ENCODE data around the gene PTGES2.
A peak's percentile ranks its signal among the peaks of the same experiment; 100 is the strongest.

PTGES2 gene

DNA sequence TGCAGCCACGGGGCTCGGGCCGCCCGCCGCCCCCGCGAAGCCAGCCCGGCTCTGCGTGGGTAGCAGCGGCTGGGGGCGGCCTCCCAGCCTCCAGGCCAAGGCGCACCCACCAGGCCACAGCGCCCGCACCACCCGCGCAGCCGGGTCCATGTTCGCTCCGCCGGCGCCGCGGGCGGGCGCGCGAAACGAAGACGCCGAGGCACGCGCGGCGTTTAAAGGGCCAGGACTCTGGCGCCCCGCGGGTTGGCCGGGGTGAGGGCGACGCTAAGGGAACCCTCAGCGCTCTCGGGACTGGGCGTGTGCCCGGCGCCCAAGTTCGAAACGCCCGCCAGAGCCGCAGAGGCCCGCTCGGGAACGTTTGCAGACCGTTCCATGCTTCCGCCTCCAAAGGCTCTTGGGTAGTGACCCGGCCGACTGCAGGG is at the start of gene PTGES2:
Gene PTGES2 (minus strand): TSS at position 162 of the 422 bp plus-strand sequence. CDS start 12 bp downstream, at position 150.
- peak; percentile 84 for DNase-seq

DNA sequence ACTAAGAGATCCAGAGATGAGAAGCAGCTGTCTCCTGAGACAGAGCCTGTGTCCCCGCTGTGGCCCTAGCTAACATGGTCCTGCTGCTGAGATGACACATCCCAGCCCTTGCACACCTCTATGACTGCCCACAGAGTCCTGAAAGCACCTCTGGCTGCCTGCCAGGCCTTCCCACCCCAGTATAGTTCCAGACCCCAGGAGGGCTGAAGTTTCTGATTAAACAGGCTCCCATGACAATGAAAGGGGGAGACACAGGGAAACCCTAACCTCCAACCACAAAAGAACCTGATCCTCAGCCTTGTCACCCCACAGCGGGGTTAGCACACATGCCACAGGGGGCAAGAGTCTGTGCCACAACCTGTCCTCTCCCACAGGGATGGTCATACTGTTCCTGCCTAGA is 48.2 kb upstream of the PTGES2 start:
- no peak for DNase-seq

DNA sequence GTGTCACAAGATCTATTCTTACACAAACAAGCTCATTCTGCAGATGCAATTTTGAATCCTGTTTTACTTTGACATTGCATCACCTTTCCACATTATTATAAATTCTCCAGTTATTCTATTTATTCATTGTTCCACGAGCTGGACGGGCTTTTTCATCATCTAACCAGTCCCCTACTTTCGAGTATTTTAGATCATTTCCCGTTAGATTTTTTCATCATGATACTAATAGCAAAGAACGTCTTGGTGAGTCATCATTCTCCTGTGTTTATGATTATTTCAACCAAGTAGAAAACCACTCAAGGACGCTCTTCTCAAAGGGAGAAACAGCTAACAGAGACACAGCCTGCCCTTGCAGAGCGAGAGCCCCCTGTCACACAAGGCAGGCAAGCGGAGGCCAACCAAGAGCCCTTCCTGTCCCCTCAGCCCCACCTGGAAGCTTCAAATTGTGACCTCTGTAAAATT is 47.6 kb upstream of the PTGES2 start:
- DNase-seq = no peak

DNA sequence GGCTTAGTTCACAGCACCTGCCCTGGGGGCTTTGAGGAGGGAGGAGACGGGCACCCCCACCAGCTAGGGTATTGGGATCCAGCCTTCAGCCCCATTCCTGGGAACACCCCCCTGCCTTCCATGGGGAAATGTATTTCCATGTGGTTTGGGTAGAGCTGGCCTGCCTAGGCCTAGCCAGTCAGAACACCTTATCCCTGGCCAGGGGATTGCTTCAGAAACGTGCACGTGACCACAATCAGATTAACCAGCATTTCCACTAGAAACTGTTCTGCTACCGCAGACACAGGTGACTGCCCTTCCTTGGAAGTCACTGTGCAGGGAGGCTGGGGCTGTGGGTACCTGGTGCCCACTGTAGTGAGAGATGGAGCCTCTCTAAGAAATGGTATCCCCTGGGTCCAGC is 46.5 kb upstream of the PTGES2 start:
- DNase-seq = no peak

DNA sequence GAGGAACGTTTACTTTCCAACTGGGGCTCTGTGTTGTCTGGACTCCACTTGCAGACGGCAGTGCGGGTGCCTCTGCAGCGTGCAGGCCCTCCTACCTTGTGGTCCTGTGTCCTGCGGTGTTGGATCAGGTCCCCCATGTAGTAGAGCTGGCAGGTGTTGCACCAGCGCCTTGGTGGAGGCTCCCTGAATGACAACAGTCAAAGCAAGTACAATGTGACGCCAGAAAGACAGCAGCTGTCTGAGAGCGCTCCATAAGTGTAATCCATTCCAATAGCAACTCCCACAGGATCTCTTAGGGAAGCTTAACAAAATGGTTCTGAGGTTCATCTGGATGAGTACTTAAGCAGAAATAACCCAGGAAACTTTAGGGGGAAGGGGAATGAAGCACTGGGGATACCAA is 42.4 kb upstream of the PTGES2 start:
- DNase-seq = no peak

DNA sequence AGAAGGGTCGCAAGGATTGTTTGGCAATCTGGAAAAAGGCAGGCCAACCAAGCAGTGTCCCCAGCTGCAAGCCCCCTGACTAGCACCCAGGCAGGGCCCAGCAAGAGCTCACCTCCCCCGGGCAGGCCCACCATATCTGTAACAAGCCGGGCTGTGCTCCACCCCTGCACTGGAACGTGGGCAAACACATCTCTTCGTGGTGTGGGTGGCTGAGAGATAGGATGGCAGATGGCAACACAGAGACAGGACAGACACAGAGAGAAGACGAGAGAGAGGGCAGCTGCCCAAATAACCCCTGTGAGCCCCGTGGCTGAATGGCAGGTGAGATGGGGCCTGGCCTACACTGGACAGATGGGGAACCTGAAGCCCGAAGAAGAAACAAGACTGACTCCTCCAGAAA is 42.0 kb upstream of the PTGES2 start:
- DNase-seq = no peak

DNA sequence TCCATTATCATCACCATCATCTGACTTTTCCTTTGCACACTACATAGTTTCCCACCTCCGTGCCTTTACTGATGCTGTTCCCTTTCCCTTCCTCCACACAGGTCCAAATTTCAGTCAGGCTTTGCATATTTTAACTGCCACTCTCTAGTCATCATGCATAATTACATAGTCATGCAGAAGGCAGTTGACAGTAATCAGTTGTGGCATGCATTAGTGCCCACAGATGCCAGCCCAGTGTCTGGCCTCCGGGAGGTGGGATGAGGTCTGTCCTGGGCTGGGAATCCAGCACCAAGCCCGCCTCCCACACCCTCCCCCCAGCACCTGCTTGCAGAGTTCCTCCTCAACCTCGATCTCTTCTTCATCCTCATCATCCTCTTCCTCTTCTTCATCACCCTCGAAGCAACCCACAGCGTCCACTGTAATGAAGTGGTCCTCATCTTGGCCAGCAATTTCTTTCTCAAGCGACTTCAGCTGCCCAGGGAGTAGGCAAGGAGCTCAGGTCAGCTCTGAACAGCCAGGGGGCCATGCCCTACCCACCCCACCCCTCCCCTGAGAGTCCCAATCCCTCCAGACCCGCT is 41.3 kb upstream of the PTGES2 start:
- no peak for DNase-seq

DNA sequence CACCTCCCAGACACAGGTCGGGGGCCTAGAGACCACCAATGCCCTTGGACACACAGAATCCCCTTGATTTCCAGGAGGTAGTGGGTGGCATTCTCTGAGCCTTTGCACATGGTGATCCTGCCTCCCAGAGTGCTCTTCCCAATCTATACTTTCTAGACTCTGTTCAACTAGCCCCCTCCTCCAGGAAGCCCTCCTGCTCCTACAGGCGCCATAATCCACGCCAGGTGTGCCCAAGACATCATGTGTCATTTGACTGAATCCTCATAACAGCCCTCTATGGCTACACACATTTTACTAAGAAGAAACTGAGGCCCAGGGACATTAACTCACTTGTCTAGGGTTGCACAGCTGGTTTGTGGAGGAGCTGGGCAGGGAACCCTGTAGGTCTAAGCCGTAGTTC is 39.7 kb upstream of the PTGES2 start:
- DNase-seq = no peak

DNA sequence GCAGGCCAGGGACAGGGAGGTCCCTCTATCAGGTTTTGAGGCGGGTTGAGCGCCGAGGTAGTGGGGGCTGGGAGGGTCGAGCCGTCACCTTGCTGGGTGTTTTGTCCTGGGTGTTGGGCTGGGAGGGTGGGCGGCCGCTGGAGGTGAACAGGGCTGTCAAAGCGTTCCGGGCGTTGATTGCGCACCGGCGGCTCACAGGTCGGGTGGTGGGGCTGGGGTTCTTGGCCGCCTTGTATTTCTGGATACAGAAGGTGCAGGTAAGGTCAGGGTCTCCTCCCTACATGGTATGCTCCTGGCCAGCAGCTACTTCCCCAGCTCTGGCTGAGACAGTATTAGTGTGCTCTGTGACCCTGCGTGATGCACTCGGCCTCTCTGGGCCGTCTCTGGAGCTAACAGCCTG is 38.6 kb upstream of the PTGES2 start:
- no peak for DNase-seq

DNA sequence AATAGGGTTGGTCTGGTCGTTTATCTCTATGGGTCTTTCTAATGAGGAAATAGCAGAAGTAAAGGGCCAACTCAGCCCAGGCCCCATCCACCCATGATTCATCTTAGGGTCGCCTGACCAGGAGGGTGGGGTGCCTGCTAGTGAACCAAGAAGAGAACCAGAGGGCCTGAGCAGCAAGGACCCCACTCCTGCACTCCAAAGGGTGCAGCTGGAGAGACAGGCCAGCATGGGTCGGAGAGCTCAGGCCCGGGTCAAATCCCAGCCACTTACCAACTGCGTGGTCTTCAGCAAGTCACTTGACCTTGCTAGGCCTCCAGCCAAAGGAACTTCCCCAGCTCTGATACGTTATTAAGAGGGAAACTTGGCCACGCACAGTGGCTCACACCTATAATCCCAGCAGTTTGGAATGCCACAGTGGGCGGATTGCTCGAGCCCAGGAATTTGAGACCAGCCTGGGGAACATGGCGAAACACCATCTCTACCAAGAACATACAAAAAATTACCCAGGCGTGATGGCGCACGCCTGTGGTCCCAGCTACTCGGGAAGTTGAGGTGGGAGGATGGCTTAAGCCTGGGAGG is 36.9 kb upstream of the PTGES2 start:
- DNase-seq = no peak

DNA sequence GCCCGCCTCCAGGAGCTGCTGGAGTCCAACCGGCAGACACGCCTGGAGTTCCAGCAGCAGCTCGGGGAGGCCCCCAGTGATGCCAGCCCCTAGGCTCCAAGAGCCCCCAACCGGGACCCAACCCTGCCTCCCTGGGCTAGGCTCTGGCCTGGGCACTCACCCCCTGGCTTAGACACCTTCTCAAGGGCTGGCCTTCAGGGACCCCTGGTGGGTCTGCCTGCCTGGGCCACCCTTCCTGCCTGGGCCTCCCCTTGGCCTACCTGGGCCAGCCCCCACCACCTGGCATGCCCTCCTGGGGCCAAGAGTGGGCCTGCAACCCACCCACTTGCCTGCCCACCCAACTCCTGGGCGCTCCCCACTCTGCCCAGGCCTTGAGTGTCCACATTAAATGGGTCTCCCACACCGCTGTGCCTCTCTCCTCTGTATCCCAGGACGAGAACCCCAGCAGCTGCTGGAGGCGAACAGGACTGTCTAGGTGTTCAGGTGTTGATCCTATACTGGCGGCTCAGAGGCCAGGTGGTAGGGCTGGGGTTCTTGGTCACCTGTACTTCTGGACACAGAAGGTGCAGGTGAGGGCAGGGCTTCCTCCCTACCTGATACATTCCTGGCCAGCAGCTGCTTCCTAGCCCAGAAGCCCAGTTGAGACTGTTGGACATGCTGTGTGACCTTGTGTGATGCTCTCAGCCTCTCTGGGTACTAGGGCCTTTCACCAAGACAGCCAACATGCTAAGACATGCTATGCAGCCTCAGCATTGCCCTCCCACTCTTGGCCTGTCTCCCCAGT is 36.2 kb upstream of the PTGES2 start:
- no peak for DNase-seq

DNA sequence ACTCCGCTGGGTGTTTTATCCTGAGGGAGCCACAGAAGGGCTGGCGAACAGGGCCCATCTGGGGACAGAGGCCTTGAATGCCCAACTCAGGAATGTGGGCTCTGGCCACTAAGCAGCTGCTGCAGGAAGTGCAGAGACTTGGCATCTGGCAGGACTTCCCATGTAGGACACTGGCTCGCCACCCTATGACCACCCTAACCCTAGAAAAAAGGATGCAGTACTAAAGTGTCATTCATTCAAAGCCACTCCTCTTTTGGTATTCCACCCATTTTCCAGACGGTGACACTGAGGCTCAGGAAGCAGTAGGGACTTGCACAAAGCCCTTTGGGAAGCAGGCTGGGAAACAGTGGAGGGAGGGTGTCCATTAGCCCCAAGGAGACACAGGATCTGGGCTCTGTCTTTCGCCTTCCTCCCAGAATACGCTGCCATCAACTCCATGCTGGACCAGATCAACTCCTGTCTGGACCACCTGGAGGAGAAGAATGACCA is 35.5 kb upstream of the PTGES2 start:
- DNase-seq = no peak

DNA sequence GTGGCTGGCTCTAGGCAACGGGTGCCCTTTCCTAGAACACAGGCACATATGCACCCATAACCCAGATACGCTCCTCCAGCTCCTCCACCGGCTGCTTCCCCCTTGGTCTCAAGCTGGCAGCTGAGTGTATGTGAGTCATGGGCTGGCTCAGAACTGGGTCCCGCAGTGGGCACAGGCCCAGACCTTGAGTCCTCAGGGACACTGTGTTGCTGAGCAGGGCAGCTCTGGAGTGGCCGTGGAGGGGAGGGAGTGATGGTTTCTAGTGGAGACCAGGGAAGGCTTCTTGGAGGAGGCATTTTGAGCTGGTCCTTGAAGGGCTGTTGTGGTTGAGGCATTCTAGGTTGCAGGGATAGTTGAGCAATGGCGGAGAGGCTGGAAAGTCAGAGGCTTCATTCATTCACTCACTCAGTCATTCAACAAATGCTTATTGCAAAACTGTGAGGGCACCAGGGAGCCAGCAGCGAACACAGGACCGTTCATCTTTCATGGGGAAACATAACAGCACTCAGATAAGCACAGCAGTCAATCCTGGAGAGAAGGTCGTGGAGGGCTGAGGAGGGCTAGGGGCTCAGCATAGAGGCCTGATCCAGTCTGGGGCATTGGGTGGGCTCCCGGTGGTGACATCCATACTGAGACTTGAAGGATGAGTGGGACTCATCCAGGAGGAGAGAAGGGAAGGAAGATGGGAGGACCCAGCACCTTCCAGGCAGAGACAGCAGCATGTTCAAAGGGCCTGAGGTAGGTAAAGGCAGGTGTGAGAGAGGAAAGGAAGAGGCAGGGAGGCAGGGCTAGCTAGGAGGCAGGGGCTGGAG is 34.9 kb upstream of the PTGES2 start:
- no peak for DNase-seq

DNA sequence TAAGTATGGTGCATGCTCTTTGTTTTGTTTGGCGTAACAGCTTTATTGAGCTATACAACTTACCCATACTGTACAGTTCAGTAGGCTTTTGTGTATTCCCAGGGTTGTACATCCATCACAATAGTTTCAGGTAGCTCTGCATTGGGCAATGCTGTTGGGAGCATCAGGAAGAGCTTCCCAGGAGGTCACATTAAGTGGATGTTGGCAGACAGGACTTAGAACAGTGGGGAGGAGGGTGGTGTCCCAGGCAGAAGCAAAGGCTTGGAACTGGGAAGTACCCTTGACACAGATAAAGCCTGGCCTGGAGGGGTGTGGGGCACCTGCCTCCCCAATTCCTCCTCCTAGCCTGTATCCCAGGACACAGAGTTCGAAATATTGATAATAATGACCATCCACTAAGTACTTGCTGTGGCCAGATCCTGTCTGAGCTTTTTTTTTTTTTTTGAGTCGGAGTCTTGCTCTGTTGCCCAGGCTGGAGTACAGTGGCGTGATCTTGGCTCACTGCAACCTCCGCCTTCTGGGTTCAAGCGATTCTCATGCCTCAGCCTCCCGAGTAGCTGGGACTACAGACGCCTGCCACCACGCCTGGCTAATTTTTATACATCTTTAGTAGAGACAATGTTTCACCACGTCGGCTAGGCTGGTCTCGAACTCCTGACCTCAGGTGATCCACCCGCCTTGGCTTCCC is 33.8 kb upstream of the PTGES2 start:
- DNase-seq = no peak

DNA sequence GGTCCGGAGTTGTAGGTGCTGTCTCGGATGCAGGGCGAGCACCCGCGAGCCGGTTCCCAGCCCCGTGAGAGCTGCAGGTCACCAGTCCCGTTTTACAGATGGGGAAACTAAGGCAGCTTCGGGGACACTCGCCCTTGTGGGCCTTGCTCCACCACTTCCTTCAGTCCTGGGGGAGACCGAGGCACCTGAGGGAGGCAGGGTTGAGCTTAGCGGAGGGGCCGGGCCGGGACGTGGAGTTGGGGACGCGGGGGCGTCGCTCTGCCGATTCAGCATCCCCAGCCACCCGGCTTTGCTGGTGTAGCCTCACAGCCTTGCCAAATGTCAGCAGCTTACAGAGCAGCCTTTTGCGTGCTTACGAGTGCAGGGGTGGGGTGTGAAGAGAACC is 33.1 kb upstream of the PTGES2 start:
- no peak for DNase-seq

DNA sequence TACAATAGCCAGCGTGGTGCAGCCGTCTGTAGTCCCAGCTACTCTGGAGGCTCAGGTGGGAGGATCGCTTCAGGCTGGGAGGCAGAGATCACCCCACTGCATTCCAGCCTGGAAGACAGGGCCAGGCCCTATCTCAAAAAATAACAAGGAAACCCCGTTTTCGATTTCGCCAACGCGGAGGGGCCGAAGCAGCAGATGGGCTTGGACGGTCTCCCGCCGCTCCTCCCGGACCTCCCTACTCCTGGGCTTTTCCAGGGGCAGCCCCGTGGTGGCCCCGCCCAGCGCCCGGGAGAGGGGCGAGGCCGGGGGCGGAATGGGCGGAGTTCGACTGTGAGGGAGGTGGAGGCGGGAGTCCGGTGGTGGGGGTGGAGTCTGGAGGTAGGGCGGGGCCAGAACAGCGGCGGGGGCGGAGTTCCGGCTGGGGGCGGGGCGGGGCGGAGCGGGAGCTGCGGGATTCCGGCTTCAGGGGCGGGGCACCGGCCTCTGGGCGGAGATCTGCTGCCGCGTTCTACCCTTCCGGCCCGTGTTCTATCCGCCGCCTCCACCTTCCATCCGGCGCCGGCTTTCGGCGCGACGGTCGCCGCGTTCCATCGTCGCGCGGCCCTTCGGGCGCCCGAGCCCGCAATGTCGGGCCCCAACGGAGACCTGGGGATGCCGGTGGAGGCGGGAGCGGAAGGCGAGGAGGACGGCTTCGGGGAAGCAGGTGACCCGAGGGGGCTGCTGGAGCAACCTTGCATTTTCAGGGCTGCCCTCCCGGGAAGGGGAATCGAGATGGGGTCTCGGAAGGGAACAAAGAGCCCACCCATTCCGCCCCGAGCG is 32.5 kb upstream of the PTGES2 start, which contains the start of gene BBLN:
Gene BBLN (plus strand): TSS at position 482 of the 819 bp plus-strand sequence. CDS start 143 bp downstream, at position 625.
- DNase-seq = peak; percentile 94

DNA sequence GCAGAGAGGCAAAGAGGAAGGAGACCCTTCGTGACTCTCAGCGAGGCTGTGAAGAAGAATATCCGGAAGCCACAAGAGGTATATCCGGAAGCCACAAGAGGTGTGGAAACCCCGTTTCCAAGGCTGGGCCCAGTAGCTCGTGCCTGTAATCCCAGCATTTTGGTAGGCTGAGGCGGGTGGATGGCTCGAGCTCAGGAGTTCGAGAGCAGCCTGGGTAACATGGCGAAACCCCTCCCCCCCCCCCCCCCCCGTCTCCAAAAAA is 31.9 kb upstream of the PTGES2 start:
- DNase-seq = no peak

DNA sequence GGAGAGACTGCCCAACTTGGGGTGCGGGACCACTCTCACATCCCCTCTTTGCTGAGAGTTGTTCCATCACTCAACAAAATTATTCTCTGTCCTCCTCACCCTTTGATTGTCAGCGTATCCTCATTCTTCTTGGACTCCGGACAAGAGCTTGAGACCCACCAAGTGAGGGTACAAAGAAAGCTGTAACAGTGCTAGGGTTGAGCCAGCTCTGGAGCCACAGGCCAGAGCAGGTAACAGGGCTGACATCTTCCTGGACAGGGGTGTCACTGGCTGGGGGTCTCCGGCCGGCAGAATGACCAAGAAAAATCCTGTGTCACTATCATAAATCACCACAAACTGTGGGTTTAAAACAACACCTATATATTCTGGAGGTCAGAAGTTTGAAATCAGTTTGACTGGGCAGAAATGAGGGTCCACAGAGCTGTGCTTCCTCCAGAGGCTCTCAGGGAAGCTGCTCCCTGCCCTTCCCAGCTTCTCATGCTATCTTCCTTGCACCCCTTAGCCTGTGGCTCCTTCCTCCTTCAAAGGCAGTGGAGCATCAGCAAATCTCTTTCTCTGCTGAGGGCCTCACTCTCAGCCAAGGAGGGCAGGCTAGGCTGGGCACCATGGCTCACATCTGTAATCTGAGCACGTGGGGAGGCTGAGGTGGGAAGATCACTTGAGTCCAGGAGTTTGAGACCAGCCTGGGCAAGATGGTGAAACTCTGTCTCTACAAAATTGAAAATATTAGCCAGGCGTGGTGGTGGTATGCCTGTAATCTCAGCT is 28.4 kb upstream of the PTGES2 start:
- no peak for DNase-seq

DNA sequence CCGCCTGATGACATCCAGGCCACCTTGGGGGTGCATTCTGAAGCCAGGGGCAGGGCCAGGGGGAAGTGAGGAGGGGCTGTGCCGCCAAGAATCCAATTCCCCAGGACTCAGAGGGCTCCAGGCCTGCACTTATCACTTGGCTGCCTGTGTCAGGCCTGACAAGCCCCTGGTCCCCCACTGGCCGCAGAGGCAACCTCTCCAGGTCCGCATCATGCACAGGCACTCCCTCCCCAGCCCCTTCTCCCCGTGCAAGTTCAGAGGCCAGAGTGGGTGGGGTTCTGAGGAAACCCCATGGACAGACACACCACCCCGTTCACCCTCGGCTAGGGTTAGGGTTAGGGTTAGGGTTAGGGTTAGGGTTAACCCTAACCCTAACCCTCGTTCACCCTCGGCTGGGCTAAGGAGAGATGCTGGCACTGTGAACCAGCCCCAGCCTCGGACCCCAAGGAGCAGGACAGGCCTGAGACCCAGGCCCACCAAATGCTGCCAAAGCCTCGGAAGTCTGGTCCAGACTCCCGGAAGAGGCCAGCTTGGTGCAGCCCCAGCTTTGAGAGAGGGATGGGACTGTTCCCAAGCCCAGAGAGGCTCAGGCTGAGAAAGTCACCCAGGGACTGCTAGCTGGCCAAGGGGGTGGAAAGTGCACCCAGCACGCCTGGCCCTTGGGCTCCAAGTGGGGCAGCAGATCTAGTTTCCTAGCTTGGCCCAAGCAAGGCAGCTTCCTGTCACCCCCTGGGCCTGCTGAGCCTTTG is 26.6 kb upstream of the PTGES2 start:
- no peak for DNase-seq
